ENCODE results near the gene GASK1A.

DNA sequence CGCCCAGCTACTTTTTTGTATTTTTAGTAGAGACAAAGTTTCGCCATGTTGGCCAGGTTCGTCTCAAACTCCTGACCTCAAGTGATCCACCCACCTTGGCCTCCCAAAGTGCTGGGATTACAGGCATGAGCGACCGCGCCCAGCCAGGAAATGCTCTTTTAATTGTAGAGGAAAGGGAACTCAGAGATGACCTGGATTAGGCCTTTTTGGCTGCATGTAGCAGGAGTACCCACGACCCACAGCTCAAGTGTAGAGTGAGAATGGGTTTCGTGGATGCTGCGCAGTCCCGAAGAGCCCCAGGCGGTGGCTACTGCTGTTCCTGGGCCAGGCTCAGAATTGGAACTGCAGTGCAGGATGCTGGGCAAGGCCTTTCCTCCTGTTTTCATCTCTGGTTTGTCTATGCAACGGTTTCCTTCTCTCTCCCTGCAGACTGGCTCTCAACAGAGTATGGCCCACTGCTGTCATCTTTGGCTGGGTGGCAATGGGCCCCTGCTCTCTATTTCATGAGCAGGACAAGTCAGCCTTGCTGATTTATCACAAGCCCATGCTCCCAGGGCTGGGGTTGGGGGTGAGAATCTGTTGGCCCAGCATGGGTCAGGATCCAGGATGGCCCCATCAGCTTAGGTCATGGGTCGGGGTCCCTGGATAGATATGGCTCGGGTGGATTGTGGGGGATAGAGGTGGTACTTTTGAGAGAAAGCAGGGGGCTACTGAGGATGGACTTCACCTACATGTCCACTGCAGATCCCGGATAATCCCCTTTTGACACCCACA lies 51.2 kb downstream of the GASK1A start:
- TF ChIP-seq GATAD2B (conservative IDR thresholded peaks at IDR 0.05; ENCODE audit: low read depth), result no peak
- TF ChIP-seq FOXM1 (IDR thresholded peaks at IDR 0.05; ENCODE audit: low read depth, low read length), result no peak
- TF ChIP-seq EP300 (IDR thresholded peaks at IDR 0.05; ENCODE audit: borderline replicate concordance in 1 of 2, control insufficient read depth in 1 of 2, low read depth in 2 of 2, low read length in 2 of 2), result no peak
- no peak for TF ChIP-seq EGR1 (IDR thresholded peaks at IDR 0.05; ENCODE audit: borderline replicate concordance in 1 of 2, low read depth in 2 of 2, low read length in 2 of 2)
- TF ChIP-seq SRF (IDR thresholded peaks at IDR 0.05; ENCODE audit: low read depth in 2 of 2, low read length in 2 of 2), result no peak
- no peak for TF ChIP-seq MYC (IDR thresholded peaks at IDR 0.05; ENCODE audit: insufficient read depth, insufficient read length, insufficient replicate concordance, low read length, severe bottlenecking)
- TF ChIP-seq, protein P1, sequence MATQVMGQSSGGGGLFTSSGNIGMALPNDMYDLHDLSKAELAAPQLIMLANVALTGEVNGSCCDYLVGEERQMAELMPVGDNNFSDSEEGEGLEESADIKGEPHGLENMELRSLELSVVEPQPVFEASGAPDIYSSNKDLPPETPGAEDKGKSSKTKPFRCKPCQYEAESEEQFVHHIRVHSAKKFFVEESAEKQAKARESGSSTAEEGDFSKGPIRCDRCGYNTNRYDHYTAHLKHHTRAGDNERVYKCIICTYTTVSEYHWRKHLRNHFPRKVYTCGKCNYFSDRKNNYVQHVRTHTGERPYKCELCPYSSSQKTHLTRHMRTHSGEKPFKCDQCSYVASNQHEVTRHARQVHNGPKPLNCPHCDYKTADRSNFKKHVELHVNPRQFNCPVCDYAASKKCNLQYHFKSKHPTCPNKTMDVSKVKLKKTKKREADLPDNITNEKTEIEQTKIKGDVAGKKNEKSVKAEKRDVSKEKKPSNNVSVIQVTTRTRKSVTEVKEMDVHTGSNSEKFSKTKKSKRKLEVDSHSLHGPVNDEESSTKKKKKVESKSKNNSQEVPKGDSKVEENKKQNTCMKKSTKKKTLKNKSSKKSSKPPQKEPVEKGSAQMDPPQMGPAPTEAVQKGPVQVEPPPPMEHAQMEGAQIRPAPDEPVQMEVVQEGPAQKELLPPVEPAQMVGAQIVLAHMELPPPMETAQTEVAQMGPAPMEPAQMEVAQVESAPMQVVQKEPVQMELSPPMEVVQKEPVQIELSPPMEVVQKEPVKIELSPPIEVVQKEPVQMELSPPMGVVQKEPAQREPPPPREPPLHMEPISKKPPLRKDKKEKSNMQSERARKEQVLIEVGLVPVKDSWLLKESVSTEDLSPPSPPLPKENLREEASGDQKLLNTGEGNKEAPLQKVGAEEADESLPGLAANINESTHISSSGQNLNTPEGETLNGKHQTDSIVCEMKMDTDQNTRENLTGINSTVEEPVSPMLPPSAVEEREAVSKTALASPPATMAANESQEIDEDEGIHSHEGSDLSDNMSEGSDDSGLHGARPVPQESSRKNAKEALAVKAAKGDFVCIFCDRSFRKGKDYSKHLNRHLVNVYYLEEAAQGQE (IDR thresholded peaks at IDR 0.05; ENCODE audit: low read depth, low read length), result no peak

Measured in GM12878 (cell line).